GM20431 (cell line): ENCODE data around the gene VPS9D1.

Source experiments
- in situ Hi-C: fragments of 300-500 bp; cut with MseI, MboI; formaldehyde crosslinking; loops from one replicate; pipeline ENCODE4 v1.15.0; 2020; ENCODE audit warnings: low sequenced_read_pairs; ENCODE audit not compliant: unreplicated experiment

VPS9D1 gene

GRCh38 chr16:89733792-89734191, 13.1 kb upstream of the VPS9D1 start:
- in situ Hi-C loops = no loop called here

- in situ Hi-C loops = no loop called here
These were observed 12.6 kb upstream of the VPS9D1 start for GRCh38 chr16:89733322-89733721.

GRCh38 chr16:89732918-89733242, 12.2 kb upstream of the VPS9D1 start:
- in situ Hi-C loops = no loop called here

- in situ Hi-C loops = no loop called here
These were observed 11.6 kb upstream of the VPS9D1 start for GRCh38 chr16:89732142-89732917.

- in situ Hi-C loops = no loop called here
These were observed 10.0 kb upstream of the VPS9D1 start for GRCh38 chr16:89730610-89731234.

- in situ Hi-C loops = no loop called here
These were observed 9.3 kb upstream of the VPS9D1 start for GRCh38 chr16:89729863-89730593.

GRCh38 chr16:89729293-89729692, 8.6 kb upstream of the VPS9D1 start:
- in situ Hi-C loops = no loop called here

GRCh38 chr16:89727406-89728120, 6.9 kb upstream of the VPS9D1 start:
- in situ Hi-C loops = no loop called here

- in situ Hi-C loops = no loop called here
These were observed 2.9 kb upstream of the VPS9D1 start for GRCh38 chr16:89723279-89724250.

GRCh38 chr16:89722392-89723278, 1.9 kb upstream of the VPS9D1 start:
- in situ Hi-C loops = no loop called here

- in situ Hi-C loops = no loop called here
These were observed 1.1 kb upstream of the VPS9D1 start for GRCh38 chr16:89721546-89722391.

GRCh38 chr16:89720551-89720812, 216 bp downstream of the VPS9D1 start:
- in situ Hi-C loops = no loop called here

- in situ Hi-C loops = no loop called here
These were observed 2.8 kb downstream of the VPS9D1 start for GRCh38 chr16:89717688-89718505.

- in situ Hi-C loops = no loop called here
These were observed 3.6 kb downstream of the VPS9D1 start for GRCh38 chr16:89716916-89717687.

GRCh38 chr16:89716493-89716892, 4.2 kb downstream of the VPS9D1 start:
- in situ Hi-C loops = no loop called here

- in situ Hi-C loops = no loop called here
These were observed 8.4 kb downstream of the VPS9D1 start for GRCh38 chr16:89712274-89712781.
